Karpas-422 (cell line): ENCODE measurements around the gene RPIA. TPM values are rescaled to one million over a fixed set of nuclear protein-coding genes. Genes with fewer than 3 reads are reported as not detected.

Source experiments
- DNase-seq: peaks from one replicate; pipeline ENCODE4 v3.0.0-alpha.2; 2015
- H2AFZ ChIP-seq: fragments of 200-600 bp; sonication (generic); 2 replicates; pipeline ENCODE4 v1.6.1; 2014; ENCODE audit warnings: antibody characterized with exemption, low read length, mixed read lengths
- H3K27ac ChIP-seq: fragments of 200-600 bp; sonication (generic); 2 replicates; pipeline ENCODE4 v1.5.1; 2014; ENCODE audit warnings: mild to moderate bottlenecking, low read length, moderate library complexity
- H3K27me3 ChIP-seq: fragments of 200-600 bp; sonication (generic); 2 replicates; pipeline ENCODE4 v1.6.1; 2014; ENCODE audit warnings: low read length, mixed read lengths
- H3K36me3 ChIP-seq: fragments of 200-600 bp; sonication (generic); 2 replicates; pipeline ENCODE4 v1.6.1; 2014; ENCODE audit warnings: low read length, mixed read lengths; ENCODE audit not compliant: insufficient read depth
- H3K4me1 ChIP-seq: fragments of 200-600 bp; sonication (generic); 2 replicates; pipeline ENCODE4 v1.6.1; 2014; ENCODE audit warnings: mild to moderate bottlenecking, low read length, mixed read lengths
- H3K4me2 ChIP-seq: fragments of 200-600 bp; sonication (generic); 2 replicates; pipeline ENCODE4 v1.6.1; 2014; ENCODE audit warnings: low read length, low read depth, mild to moderate bottlenecking; ENCODE audit not compliant: poor library complexity, severe bottlenecking
- H3K4me3 ChIP-seq: fragments of 200-600 bp; sonication (generic); 2 replicates; pipeline ENCODE4 v1.5.1; 2014; ENCODE audit warnings: mild to moderate bottlenecking, antibody characterized with exemption, low read length, mixed read lengths
- H3K79me2 ChIP-seq: fragments of 200-600 bp; sonication (generic); 2 replicates; pipeline ENCODE4 v1.6.1; 2014; ENCODE audit warnings: mild to moderate bottlenecking, low read length, mixed read lengths
- H3K9ac ChIP-seq: fragments of 200-600 bp; sonication (generic); 2 replicates; pipeline ENCODE4 v1.6.0; 2014; ENCODE audit warnings: low read length
- H3K9me2 ChIP-seq: fragments of 200-600 bp; sonication (generic), shearing (Covaris generic); replicated peaks from 2 replicates; pipeline ENCODE4 v1.6.0; 2014; ENCODE audit warnings: mild to moderate bottlenecking, low read length, moderate library complexity; ENCODE audit not compliant: insufficient read depth
- H3K9me3 ChIP-seq: fragments of 300-700, 200-600 bp; sonication (generic); 2 replicates; pipeline ENCODE4 v1.6.1; 2014; ENCODE audit warnings: low read length, mixed read lengths
- H4K20me1 ChIP-seq: fragments of 200-600 bp; sonication (generic); 2 replicates; pipeline ENCODE4 v1.6.1; 2014; ENCODE audit warnings: mild to moderate bottlenecking, antibody characterized with exemption, low read length, low read depth; ENCODE audit not compliant: insufficient read depth
- total RNA-seq: library from RNA; depleted of rRNA; stranded (reverse); fragments of >200 nt; shearing (Covaris generic); gene quantifications from 2 replicates; pipeline ENCODE4 v1.2.3, GENCODE V29; 2014; ENCODE audit warnings: low replicate concordance

The RPIA gene
- total RNA-seq, 1 experiment from 2014 or later, result 36.4 TPM

GRCh38 chr2:88690591-88691338 is 708 bp upstream of the RPIA start:
- no peaks in the 10 kb centered on the region for H3K9me2 ChIP-seq
- no peaks in the 10 kb centered on the region for H3K36me3 ChIP-seq
- H3K9ac ChIP-seq, result peak overlapping the region; percentile 81
- DNase-seq, result peak; percentile 78
- peak overlapping the region; percentile 89 for H3K4me2 ChIP-seq
- H3K27ac ChIP-seq, result peak overlapping the region; percentile 40; the same call in 1 of the 2 replicates
- H3K79me2 ChIP-seq, result peaks cover 54% of the 10 kb centered on the region
- peaks cover 39% of the 10 kb centered on the region for H3K4me1 ChIP-seq
- H3K9me3 ChIP-seq, result no peaks in the 10 kb centered on the region
- peak overlapping the region; percentile 82 for H3K4me3 ChIP-seq
- H4K20me1 ChIP-seq, result no peaks in the 10 kb centered on the region; the same call in 1 of the 2 replicates
- H2AFZ ChIP-seq, result peak overlapping the region; percentile 62; the same call in 1 of the 2 replicates
- H3K27me3 ChIP-seq, result no peaks in the 10 kb centered on the region

- Histone ChIP-seq H3K79me2 (peaks cover 68% of the 10 kb centered on the region), H4K20me1 (no peaks in the 10 kb centered on the region; the same call in 1 of the 2 replicates), H3K27ac (peak overlapping the region; percentile 79), H3K9ac (peak overlapping the region; percentile 91), H3K27me3 (no peaks in the 10 kb centered on the region), H3K36me3 (no peaks in the 10 kb centered on the region), H3K4me2 (peak overlapping the region; percentile 85), H3K4me1 (peaks cover 51% of the 10 kb centered on the region), H3K4me3 (peak overlapping the region; percentile 80), H3K9me2 (no peaks in the 10 kb centered on the region), H2AFZ (no peak overlapping the region), H3K9me3 (no peaks in the 10 kb centered on the region)
- DNase-seq, result peak; percentile 85
These were observed 714 bp downstream of the RPIA start for GRCh38 chr2:88692187-88692586.

GRCh38 chr2:88693911-88694414 is 2.5 kb downstream of the RPIA start:
- Histone ChIP-seq H3K27me3 (no peaks in the 10 kb centered on the region), H3K36me3 (peaks cover 10% of the 10 kb centered on the region), H3K4me1 (peaks cover 56% of the 10 kb centered on the region), H2AFZ (no peak overlapping the region), H3K9me2 (no peaks in the 10 kb centered on the region), H3K4me2 (peak overlapping the region; percentile 85), H3K9ac (peak overlapping the region; percentile 91), H3K27ac (peak overlapping the region; percentile 79), H3K79me2 (peaks cover 86% of the 10 kb centered on the region), H3K4me3 (peak overlapping the region; percentile 80), H4K20me1 (no peaks in the 10 kb centered on the region; the same call in 1 of the 2 replicates), H3K9me3 (no peaks in the 10 kb centered on the region)
- DNase-seq, result no peak

GRCh38 chr2:88696611-88697010 is 5.1 kb downstream of the RPIA start:
- no peaks in the 10 kb centered on the region; the same call in 1 of the 2 replicates for H4K20me1 ChIP-seq
- H3K4me2 ChIP-seq, result peak overlapping the region; percentile 9
- no peaks in the 10 kb centered on the region for H3K27me3 ChIP-seq
- no peak for DNase-seq
- H3K4me3 ChIP-seq, result no peak overlapping the region
- peaks cover 35% of the 10 kb centered on the region for H3K36me3 ChIP-seq
- H3K27ac ChIP-seq, result 0 out of 2 replicates have a peak overlapping the region, but pooled peaks have one; percentile 25
- H2AFZ ChIP-seq, result no peak overlapping the region
- H3K79me2 ChIP-seq, result peaks cover 99% of the 10 kb centered on the region
- no peaks in the 10 kb centered on the region for H3K9me3 ChIP-seq
- peaks cover 46% of the 10 kb centered on the region for H3K4me1 ChIP-seq
- H3K9ac ChIP-seq, result no peak overlapping the region
- no peaks in the 10 kb centered on the region for H3K9me2 ChIP-seq

GRCh38 chr2:88697370-88698026 is 6.0 kb downstream of the RPIA start:
- Histone ChIP-seq H4K20me1 (no peaks in the 10 kb centered on the region; the same call in 1 of the 2 replicates), H3K9ac (no peak overlapping the region), H2AFZ (no peak overlapping the region), H3K79me2 (peaks cover 99% of the 10 kb centered on the region), H3K4me2 (no peak overlapping the region), H3K9me3 (no peaks in the 10 kb centered on the region), H3K27ac (peak overlapping the region; percentile 25), H3K36me3 (peaks cover 44% of the 10 kb centered on the region), H3K9me2 (no peaks in the 10 kb centered on the region), H3K27me3 (no peaks in the 10 kb centered on the region), H3K4me1 (peaks cover 46% of the 10 kb centered on the region), H3K4me3 (no peak overlapping the region)
- no peak for DNase-seq

GRCh38 chr2:88698027-88698413 is 6.5 kb downstream of the RPIA start:
- no peak for DNase-seq
- Histone ChIP-seq H3K36me3 (peaks cover 49% of the 10 kb centered on the region), H3K9me2 (no peaks in the 10 kb centered on the region), H3K4me1 (peaks cover 42% of the 10 kb centered on the region), H3K27me3 (no peaks in the 10 kb centered on the region), H4K20me1 (no peaks in the 10 kb centered on the region; the same call in 1 of the 2 replicates), H3K79me2 (peaks cover 95% of the 10 kb centered on the region), H3K4me2 (no peak overlapping the region), H3K4me3 (no peak overlapping the region), H3K9me3 (no peaks in the 10 kb centered on the region), H2AFZ (no peak overlapping the region), H3K27ac (no peak overlapping the region; the same call in 1 of the 2 replicates), H3K9ac (no peak overlapping the region)

GRCh38 chr2:88698498-88699233 is 7.2 kb downstream of the RPIA start:
- Histone ChIP-seq H3K79me2 (peaks cover 90% of the 10 kb centered on the region), H3K27me3 (no peaks in the 10 kb centered on the region), H3K4me2 (no peak overlapping the region), H3K9ac (no peak overlapping the region), H3K27ac (no peak overlapping the region), H3K36me3 (peaks cover 54% of the 10 kb centered on the region), H3K9me3 (no peaks in the 10 kb centered on the region), H2AFZ (no peak overlapping the region), H3K4me1 (peaks cover 36% of the 10 kb centered on the region), H4K20me1 (no peaks in the 10 kb centered on the region; the same call in 1 of the 2 replicates), H3K4me3 (no peak overlapping the region), H3K9me2 (no peaks in the 10 kb centered on the region)
- no peak for DNase-seq
